ENCODE data around the gene PARP8. TPM values are rescaled to one million over a fixed set of nuclear protein-coding genes. Genes with fewer than 3 reads are reported as not detected.

Gene PARP8
- total RNA-seq, 1 experiment from 2014 or later, result 6.8 TPM

DNA sequence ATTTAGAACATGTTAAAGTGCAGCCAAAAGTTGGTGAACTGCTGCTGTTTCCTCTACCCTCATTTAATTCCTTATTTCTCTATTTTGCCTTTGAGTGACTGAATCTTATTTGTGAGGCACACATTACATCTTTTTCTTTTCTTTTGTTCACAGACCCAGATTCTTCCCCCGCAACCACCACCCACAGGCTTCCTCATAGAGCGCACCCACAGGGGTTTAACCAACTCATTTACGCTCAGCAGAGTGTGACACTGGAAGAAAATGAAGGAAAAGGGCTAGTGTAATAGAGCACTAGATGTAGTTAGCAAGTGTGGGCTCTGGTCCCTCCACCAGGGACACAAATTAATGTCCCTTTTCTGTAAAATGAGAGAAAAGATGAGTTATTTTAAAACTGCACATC lies 200.7 kb downstream of the PARP8 start:
- Histone ChIP-seq H3K4me1 (replicated peaks) (no peaks in the 10 kb centered on the region), H3K9me3 (replicated peaks) (no peaks in the 10 kb centered on the region), H3K4me3 (no peak overlapping the region)

DNA sequence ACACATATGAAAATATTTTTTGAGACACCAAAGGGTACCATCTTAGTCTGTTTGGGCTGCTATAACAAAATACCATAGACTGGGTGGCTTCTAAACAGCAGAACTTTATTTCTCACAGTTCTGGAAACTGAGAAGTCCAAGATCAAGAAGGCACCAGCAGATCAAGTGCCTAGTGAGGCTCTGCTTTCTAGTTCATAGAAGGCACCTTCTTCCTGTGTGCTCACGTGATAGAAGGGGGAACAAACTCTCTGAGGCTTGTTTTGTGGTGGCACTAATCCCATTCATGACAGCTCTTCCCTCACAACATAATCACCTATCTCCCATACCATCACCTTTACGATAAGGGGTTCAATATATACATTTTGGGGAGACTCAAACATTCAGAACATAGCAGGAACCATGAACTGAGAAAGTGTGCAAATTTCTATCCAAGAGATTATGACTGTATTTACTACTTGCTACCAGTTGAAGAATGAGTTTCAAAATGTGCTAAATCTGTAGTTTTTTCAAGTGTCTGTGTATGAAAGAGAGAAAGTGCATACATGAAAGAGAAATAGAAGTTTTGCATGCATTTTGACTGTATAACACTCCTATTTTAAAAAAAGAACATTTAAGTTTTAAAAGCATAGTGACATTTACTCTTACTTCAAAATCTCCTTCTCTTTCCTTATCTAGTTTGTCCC lies 207.3 kb downstream of the PARP8 start:
- H3K27ac ChIP-seq, result no peak overlapping the region
- no peaks in the 10 kb centered on the region for H3K36me3 ChIP-seq
- no peaks in the 10 kb centered on the region; the same call in 1 of the 2 replicates for H3K27me3 ChIP-seq (replicated peaks)
- no peaks in the 10 kb centered on the region for H3K4me1 ChIP-seq (replicated peaks)
- no peaks in the 10 kb centered on the region for H3K9me3 ChIP-seq (replicated peaks)
- no peak overlapping the region for H3K4me3 ChIP-seq
- DNase-seq (ENCODE audit: low read depth in 1 of 2, low spot score in 2 of 2), result no peak

More for the DNA sequence above, 200.7 kb downstream of the PARP8 start:
- Histone ChIP-seq H3K36me3 (no peaks in the 10 kb centered on the region), H3K27ac (no peak overlapping the region), H3K27me3 (replicated peaks) (no peaks in the 10 kb centered on the region; the same call in none of the 2 replicates)
- no peak for DNase-seq (ENCODE audit: low read depth in 1 of 2, low spot score in 2 of 2)

DNA sequence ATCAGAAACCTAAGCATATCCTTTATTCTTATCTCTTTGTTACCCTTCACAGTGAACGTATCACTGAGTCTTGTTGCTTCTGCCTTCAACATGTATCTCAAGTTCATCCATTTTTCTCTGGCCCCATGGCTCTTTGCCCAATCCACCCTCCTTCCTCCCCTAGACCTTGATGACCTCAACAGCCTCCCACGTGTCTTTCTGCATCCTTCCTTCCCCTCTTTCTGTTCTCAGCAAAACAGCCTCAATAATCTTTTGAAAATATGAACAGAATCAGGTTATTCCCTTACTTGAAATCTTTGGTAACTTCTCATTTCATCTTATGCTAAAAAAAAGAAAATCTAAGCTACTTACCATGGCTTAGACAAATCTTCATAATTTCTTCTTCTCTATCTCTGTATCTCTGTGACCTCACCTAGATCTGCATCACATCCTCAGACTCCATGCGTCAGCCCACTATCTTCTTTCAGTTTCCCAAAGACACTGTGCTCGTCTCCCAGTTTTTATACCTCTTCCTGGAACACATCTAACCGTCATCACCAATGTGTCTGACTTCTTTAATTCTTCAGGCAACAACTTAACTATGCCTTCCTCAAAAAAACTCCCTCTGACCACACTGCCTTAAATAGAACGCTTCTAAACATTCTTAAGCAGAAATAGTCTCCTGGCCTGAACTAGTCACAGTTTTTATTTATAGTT lies 208.0 kb downstream of the PARP8 start:
- no peaks in the 10 kb centered on the region for H3K9me3 ChIP-seq (replicated peaks)
- no peaks in the 10 kb centered on the region for H3K36me3 ChIP-seq
- H3K4me3 ChIP-seq, result no peak overlapping the region
- H3K27ac ChIP-seq, result no peak overlapping the region
- H3K27me3 ChIP-seq (replicated peaks), result no peaks in the 10 kb centered on the region; the same call in 1 of the 2 replicates
- no peaks in the 10 kb centered on the region for H3K4me1 ChIP-seq (replicated peaks)
- DNase-seq (ENCODE audit: low read depth in 1 of 2, low spot score in 2 of 2), result no peak

DNA sequence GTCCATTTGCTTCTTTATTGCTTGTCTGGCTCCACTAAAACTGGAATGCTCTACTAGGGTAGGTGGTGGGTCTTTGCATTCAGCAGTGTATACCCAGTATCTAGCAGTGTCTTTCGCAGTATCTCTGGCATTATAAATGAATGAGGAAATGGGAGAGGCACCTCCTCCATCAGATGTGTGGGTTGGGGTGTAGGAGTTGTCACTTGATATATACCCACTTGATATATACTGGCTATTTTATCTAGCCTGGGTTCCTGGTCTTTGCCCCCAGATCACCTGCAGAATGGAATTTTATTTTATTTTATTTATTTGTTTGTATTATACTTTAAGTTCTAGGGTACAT lies 208.5 kb downstream of the PARP8 start:
- no peaks in the 10 kb centered on the region for H3K4me1 ChIP-seq (replicated peaks)
- H3K27me3 ChIP-seq (replicated peaks), result no peaks in the 10 kb centered on the region; the same call in 1 of the 2 replicates
- H3K9me3 ChIP-seq (replicated peaks), result no peaks in the 10 kb centered on the region
- no peak for DNase-seq (ENCODE audit: low read depth in 1 of 2, low spot score in 2 of 2)
- H3K27ac ChIP-seq, result no peak overlapping the region
- no peaks in the 10 kb centered on the region for H3K36me3 ChIP-seq
- no peak overlapping the region for H3K4me3 ChIP-seq

DNA sequence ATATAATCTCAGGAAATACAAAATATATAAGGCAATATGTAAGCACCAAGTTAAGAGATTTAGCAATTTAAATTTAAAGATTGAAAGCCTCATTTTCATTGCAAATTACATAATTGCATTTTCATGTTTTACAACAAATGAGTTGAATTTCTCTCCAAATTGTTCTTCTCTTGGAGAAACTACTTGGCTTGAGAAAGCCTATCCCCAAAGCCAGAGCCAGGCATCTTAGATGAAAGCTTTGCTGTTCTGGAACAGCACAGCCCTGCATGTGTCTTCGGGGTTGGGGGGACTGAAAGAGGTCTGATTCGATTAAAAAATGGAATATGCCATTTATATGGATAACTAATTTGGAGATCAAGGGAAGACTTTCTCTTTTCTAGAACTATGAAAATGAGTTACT lies 212.0 kb downstream of the PARP8 start:
- Histone ChIP-seq H3K27ac (no peak overlapping the region), H3K4me3 (no peak overlapping the region)
- DNase-seq (ENCODE audit: low read depth in 1 of 2, low spot score in 2 of 2), result no peak

DNA sequence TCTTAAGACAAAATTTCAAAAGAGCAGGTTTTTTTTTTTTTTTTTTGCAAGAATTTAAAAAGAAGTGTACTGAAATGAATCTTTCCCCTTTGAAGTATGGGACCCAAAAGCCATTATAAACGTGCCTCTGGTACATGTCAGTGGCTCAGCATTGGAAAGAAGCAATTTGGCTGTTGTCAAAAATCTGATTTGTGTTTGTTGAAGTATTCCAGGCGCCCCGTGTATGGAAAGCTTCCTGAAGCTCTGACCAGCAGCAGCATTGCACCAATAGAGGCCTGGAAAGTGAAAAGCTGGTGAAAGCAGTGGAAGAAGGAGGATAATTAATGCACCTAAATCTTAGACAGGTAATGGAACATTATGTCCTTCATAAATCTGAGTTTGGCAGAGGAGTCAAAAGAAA lies 215.0 kb downstream of the PARP8 start:
- no peak overlapping the region for H3K27ac ChIP-seq
- H3K27me3 ChIP-seq (replicated peaks), result no peaks in the 10 kb centered on the region
- H3K4me3 ChIP-seq, result no peak overlapping the region
- H3K4me1 ChIP-seq (replicated peaks), result no peaks in the 10 kb centered on the region
- H3K36me3 ChIP-seq, result no peaks in the 10 kb centered on the region
- no peaks in the 10 kb centered on the region for H3K9me3 ChIP-seq (replicated peaks)
- no peak for DNase-seq (ENCODE audit: low read depth in 1 of 2, low spot score in 2 of 2)

More for the DNA sequence above, 212.0 kb downstream of the PARP8 start:
- Histone ChIP-seq H3K4me1 (replicated peaks) (no peaks in the 10 kb centered on the region), H3K27me3 (replicated peaks) (no peaks in the 10 kb centered on the region), H3K36me3 (no peaks in the 10 kb centered on the region), H3K9me3 (replicated peaks) (no peaks in the 10 kb centered on the region)

DNA sequence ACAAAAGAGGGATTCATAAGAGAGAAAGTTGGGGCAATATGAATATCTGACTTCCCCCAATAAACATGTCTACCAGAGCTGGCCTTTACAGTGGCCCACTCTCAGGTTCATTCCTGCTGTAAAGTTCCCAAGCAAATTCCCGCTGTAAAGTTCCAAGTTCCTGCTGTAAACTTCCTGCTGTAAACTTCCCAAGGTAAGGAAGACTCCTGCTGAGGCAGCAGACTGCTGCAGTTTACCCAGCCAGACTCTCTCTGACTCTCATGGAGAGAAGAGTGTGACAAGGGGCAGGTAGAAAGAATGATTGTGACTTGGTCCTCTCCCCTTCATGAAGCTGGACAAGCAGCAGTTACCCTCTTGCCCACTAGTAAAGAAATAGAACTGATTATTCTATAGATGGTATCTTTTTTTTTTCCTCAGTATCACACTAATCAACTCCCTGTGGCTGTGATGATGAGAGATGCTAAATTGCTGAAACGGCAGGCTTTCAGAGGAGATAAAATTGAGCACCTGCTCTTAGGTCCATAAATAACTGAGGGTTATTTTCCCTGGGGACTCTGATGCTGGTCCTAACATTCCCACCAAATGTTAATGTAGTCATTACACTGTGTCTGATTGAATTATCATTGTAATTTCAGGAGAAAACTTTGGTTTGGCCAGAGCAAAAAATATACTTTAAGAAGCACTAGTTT lies 220.4 kb downstream of the PARP8 start:
- no peak for DNase-seq (ENCODE audit: low read depth in 1 of 2, low spot score in 2 of 2)
- no peaks in the 10 kb centered on the region for H3K27me3 ChIP-seq (replicated peaks)

DNA sequence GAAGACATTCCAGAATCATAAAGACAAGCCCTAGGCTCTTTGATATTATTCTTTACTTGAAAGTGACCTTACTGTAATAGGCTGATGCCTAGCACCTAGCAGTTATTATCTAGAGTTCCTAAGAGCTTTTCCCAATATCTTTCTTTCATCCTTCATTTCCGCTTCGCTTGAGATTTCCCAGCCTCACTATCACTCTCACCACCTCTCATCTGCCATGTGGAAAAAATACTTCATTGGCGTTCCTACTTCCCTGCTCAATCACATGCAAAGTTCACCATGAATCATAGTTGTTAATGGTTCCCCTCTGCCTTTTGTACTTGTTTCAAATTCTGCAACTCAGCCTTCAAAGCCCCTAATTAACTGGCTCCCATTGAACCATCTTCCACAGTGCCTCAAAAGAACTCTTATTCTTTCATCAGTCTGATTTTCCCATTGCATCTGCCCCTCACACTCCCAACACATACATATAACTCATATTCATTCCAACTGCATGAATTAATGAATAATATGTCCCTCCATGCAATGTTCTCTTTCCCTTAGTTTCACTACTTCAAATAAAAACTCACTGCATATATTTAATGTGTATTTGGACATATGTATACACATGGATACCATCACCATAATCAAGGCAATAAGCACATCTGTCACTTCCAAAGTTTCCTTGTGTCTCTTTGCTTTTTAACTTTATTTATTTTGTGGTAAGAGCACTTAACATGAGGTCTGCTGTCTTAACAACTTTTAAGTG lies 221.6 kb downstream of the PARP8 start:
- Histone ChIP-seq H3K9me3 (replicated peaks) (no peaks in the 10 kb centered on the region), H3K4me3 (no peak overlapping the region), H3K4me1 (replicated peaks) (no peaks in the 10 kb centered on the region), H3K27me3 (replicated peaks) (no peaks in the 10 kb centered on the region), H3K27ac (no peak overlapping the region), H3K36me3 (no peaks in the 10 kb centered on the region)
- no peak for DNase-seq (ENCODE audit: low read depth in 1 of 2, low spot score in 2 of 2)

More for the DNA sequence above, 220.4 kb downstream of the PARP8 start:
- Histone ChIP-seq H3K36me3 (no peaks in the 10 kb centered on the region), H3K9me3 (replicated peaks) (no peaks in the 10 kb centered on the region), H3K4me3 (no peak overlapping the region), H3K4me1 (replicated peaks) (no peaks in the 10 kb centered on the region), H3K27ac (no peak overlapping the region)

DNA sequence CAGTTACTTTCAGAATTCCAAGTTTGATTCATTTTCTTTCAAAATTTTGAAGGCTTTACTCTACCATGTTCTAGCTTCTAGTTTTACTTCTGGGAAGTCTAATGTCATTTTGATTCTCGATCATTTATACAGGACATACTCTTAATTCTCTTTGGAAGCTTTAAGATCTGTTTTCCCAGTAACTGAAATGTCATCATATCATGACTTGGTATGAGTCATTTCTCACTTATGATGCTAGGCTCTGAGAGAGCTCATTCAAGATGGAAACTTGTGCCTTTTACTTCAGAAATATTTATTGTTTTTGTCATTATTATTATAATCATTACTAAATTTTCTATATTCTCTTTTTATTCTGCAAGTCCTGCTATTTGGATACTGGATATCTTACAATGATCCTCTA lies 222.3 kb downstream of the PARP8 start:
- Histone ChIP-seq H3K4me3 (no peak overlapping the region), H3K4me1 (replicated peaks) (no peaks in the 10 kb centered on the region), H3K9me3 (replicated peaks) (no peaks in the 10 kb centered on the region), H3K27ac (no peak overlapping the region), H3K36me3 (no peaks in the 10 kb centered on the region), H3K27me3 (replicated peaks) (no peaks in the 10 kb centered on the region)
- DNase-seq (ENCODE audit: low read depth in 1 of 2, low spot score in 2 of 2), result no peak

DNA sequence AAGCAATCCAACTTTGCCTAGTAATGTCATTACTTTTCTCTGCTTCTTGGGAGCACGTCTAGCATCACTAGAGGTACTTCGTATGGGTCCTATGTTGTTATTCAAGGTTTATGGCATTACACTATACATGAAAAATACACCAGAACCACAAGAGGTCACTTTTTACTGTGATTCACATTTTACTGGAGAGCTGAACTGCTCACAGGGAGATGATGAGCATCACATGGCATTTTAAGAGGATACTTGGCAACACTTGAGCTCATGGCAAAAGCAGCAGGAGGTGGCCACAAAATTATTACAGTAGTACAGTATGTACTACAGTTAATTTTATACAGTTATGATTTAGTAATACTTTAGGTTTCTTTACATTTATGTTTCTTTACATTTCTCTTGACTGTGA lies 223.4 kb downstream of the PARP8 start:
- no peak for DNase-seq (ENCODE audit: low read depth in 1 of 2, low spot score in 2 of 2)

More for the DNA sequence above, 223.4 kb downstream of the PARP8 start:
- H3K36me3 ChIP-seq, result no peaks in the 10 kb centered on the region
- no peaks in the 10 kb centered on the region for H3K27me3 ChIP-seq (replicated peaks)
- H3K9me3 ChIP-seq (replicated peaks), result no peaks in the 10 kb centered on the region
- H3K4me3 ChIP-seq, result no peak overlapping the region
- no peaks in the 10 kb centered on the region for H3K4me1 ChIP-seq (replicated peaks)
- no peak overlapping the region for H3K27ac ChIP-seq

Other genes with a start within 250 kb of the PARP8 start
- not detected in 2 replicates for gene EMB, start 225.3 kb upstream of the PARP8 start, total RNA-seq (2014; rRNA removed; shearing (Covaris generic))

Measured in SJSA1 (cell line).